ENCODE measurements around the gene PITX3. TPM values are rescaled to one million over a fixed set of nuclear protein-coding genes. Genes with fewer than 3 reads are reported as not detected.

PITX3 gene
- total RNA-seq, 1 experiment from 2014 or later = 6.5 TPM

- no peak for DNase-seq (ENCODE audit: low read depth)
Measured at GRCh38 chr10:102184606-102185005, 56.7 kb downstream of the PITX3 start.

Other genes with a start within 250 kb of the PITX3 start
- 6.9 and 8.1 TPM in 2 replicates for gene ARMH3, start 185.3 kb downstream of the PITX3 start, total RNA-seq (2014; rRNA removed)
- 56.7 and 69.3 TPM in 2 replicates for gene HPS6, start 176.2 kb downstream of the PITX3 start, total RNA-seq (2014; rRNA removed)
- gene LDB1, start 121.1 kb downstream of the PITX3 start, total RNA-seq (2014; rRNA removed) = 27.8 and 35.1 TPM in 2 replicates
- 23.1 and 26.0 TPM in 2 replicates for gene PPRC1, start 108.5 kb downstream of the PITX3 start, total RNA-seq (2014; rRNA removed)
- 76.7 and 96.6 TPM in 2 replicates for gene NOLC1, start 89.1 kb downstream of the PITX3 start, total RNA-seq (2014; rRNA removed)
- gene ELOVL3, start 15.2 kb downstream of the PITX3 start, total RNA-seq (2014; rRNA removed) = 4.9 and 6.4 TPM in 2 replicates
- gene GBF1, start 4.0 kb upstream of the PITX3 start, total RNA-seq (2014; rRNA removed) = 43.9 and 45.1 TPM in 2 replicates
- gene NFKB2, start 154.2 kb upstream of the PITX3 start, total RNA-seq (2014; rRNA removed) = 15.8 and 16.6 TPM in 2 replicates
- 0.46 TPM in 1 of 2 replicates, not detected in the other for gene PSD, start 177.3 kb upstream of the PITX3 start, total RNA-seq (2014; rRNA removed)
- gene FBXL15, start 179.3 kb upstream of the PITX3 start, total RNA-seq (2014; rRNA removed) = 15.9 and 22.5 TPM in 2 replicates
- 89.3 and 91.4 TPM in 2 replicates for gene CUEDC2, start 191.1 kb upstream of the PITX3 start, total RNA-seq (2014; rRNA removed)
- gene C10orf95, start 210.0 kb upstream of the PITX3 start, total RNA-seq (2014; rRNA removed) = 0.06 TPM in 1 of 2 replicates, not detected in the other

Data from LHCN-M2 (cell line).